Measurements from ENCODE around the gene ST8SIA2.

DNA sequence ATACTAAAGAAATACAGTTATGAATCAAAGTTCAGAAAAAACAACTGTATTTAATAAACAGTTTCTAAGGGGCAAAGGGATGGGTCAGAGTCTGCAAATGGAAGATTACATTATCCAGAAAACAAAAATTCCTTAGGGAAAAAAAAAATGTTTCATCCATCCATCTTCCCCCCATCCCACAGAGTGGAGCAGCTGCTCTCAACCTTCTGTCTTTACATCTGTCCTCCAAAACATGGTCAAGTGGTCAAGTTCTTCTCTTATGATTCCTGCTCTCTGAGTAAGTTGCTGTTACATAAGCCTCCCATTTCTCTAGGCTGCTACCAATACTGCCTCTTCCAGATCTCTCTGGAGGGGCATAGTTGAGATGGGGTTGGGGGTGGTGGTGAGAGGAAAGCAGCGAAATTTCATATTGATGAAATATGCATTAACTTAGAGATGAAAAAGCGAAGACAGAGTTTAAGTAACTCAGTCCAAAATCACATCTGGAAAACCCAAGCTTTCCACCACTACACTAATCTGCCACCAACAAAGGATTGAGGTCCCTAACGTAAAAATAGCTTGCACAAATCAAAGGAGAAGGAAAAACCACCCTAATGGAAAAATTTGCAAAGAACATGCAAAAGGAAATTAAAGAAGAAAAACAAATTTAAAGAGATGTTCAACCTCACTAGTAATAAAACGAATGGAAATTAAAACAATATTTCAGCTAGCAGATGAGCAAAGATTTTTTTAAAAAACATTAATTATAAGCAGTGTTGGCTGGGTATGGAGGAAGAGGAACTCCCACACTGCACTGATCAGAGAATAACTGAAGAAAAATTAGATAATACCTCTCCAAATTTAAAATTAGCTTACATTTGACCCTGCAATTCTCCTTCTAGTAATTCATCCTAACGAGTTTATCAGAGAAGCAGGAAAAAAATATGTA is 109.5 kb downstream of the ST8SIA2 start:
- TF ChIP-seq SIN3A (IDR thresholded peaks at IDR 0.05; ENCODE audit: borderline replicate concordance, insufficient read depth, low read length) (no peak), POLR2AphosphoS5 (IDR thresholded peaks at IDR 0.05; ENCODE audit: low read depth, low read length) (no peak), TAF1 (IDR thresholded peaks at IDR 0.05; ENCODE audit: borderline replicate concordance, insufficient read depth, low read length) (no peak)
